GM21528 (cell line): ENCODE data around the gene TIMM8B.
"Not testable (repeated sequence)": the region's sequence is repeated elsewhere in the genome, so short reads cannot be mapped to it uniquely, and the experiment has no call there.

Experiments
- ATAC-seq: cut with Tn5 transposase; IDR thresholded peaks from one replicate; pipeline ENCODE4 v1.9.1; 2021; ENCODE audit warnings: mild to moderate bottlenecking, moderate library complexity; ENCODE audit not compliant: unreplicated experiment, low FRiP score

Gene TIMM8B

DNA sequence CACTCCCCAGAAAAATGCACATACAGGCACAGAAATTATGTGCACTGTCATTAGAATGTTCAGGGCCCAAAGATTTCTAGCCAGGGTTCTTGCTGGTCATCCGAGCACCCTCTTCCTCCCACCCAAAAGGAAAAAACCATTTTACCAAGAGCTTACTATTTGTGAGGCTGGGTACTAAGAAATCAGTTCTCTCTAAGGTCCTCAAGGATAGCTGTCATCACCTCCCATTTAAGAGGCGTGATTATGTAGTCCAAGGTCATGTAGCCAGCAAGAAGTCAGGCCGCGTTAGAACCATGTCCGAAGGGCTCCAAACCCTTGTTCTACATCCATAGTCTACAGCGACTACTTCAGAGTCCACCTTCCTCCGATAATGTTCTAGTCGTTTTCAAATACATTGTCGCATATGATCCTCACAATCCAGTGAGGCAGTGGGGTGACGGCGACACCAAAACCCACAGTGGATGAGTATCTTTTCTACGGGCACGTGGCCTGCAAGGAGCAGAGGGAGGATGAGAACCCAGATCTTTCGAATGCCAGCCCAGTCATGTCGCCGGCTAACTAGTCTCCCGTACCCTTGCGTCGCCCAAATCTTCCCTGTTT, 634 bp downstream of the TIMM8B start:
- ATAC-seq = peak; percentile 28

GRCh38 chr11:112082729-112083128, 3.8 kb downstream of the TIMM8B start:
- no peak for ATAC-seq

DNA sequence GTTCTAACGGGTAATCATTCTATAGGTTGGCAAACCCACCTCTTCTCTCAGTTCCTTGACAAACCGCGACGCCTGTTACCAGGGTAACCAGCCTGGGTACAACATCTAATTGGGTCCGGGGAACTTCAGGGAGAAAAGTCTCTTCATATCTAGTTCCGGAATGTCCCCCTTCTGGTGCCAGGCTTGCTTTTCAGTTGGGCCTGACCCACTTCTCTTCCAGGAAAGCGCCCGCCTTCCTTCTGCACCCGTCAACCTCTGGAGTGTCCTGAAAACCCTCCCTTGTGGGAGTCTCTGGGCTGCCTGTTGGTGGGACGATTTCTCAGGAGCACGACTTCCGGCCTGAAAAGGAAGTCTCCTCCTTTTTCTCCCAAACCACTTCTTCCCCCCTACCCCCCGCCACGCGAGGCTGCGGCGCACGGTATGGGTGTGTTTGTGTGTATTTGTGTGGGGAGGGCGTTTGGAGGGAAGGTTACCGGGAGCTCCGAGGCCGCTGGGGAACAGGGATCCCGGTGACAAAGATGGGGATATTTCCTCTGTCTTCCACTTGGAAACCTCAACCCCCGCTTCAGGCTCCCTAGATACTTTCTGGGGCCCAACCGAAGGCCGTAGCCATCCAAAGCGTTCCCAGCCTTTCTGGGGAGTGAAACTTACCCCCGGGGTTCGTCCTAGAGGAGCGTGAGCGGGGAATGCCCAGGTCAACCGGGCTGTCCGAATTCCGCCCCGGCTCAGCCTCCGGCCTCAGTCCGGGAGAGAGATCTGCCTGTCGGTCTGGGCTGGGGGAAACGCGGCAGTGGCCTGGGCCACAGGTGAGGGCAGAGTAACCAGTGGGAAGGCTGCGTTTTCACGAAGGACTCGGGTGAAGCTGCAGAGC, 12.4 kb downstream of the TIMM8B start, which contains the start of the genes NKAPD1 and PIH1D2:
Gene NKAPD1 (plus strand): TSS at position 359 of the 871 bp plus-strand sequence. CDS start 1,276 bp downstream, outside the sequence.
Gene PIH1D2 (minus strand): TSS at position 77 of the 871 bp plus-strand sequence. CDS start 843 bp downstream, outside the sequence.
- peak; percentile 89 for ATAC-seq

GRCh38 chr11:112062923-112063322, 23.6 kb downstream of the TIMM8B start:
- ATAC-seq = no peak

DNA sequence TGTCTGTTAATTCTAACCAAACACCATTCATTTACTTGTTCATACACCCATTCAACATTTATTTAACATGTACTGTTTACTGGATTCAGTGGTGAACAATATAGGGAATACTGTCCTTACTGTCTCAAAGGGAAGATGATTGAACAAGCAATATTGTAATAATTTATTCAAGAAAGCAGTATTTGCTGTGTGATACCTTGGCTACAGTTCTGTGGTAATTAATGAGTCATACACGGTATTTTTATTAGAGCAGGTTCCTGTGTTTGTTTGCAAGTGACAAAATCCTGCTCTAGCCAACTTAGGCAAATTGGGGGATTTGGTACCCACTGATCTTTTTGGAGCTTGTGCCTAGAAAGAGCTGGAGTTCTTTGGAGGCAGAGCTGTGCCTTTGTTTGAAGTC, 28.5 kb downstream of the TIMM8B start:
- ATAC-seq = no peak

GRCh38 chr11:112057170-112057569, 29.4 kb downstream of the TIMM8B start:
- no peak for ATAC-seq

DNA sequence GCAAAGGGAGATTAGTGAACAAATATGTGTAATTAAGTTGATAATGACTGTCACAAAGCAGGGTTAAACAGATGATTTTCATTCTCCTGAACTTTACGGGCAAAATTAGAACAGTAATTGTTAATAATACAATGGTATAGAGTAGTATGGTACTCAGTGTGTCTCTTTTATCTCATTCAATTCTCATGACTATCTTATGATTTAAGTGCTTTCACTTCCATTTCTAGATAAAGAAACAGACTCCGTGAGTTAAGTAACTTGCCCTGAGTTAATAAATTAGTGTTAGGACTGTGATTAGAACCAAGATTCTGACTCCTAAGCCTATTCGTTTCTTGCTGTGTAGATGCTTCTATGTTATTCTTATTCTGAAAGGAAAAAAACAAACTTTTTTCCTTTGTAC, 34.8 kb downstream of the TIMM8B start:
- ATAC-seq = no peak

DNA sequence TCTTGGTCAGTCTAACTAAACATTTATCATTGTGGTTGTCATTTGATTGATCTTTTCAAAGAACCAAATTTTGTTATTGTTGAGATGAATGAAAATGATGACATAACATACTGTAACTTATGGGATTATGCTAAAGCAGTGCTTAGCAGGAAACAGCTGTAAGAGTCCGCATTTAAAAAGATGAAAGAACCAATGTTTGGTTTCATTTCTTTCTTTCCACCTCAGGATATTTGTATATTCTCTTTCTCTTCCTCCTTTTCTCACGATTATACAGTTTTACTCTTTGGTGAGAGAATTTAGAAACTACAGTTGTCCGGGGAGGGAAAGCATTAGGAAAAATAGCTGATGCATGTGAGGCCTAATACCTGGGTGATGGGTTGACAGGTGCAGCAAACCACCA, 35.8 kb downstream of the TIMM8B start:
- peak; percentile 81 for ATAC-seq

- no peak for ATAC-seq
These were observed 36.8 kb downstream of the TIMM8B start for GRCh38 chr11:112049777-112050176.

DNA sequence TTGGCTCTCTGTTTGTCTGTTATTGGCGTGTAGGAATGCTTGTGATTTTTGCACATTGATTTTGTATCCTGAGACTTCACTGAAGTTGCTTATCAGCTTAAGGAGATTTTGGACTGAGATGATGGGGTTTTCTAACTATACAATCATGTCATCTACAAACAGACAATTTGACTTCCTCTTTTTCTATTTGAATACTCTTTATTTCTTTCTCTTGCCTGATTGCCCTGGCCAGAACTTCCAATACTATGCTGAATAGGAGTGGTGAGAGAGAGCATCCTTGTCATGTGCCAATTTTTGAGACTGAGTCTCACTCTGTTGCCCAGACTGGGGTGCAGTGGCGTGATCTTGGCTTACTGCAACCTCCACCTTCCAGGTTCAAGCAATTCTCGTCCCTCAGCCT, 38.3 kb downstream of the TIMM8B start:
- not testable (repeated sequence) for ATAC-seq

DNA sequence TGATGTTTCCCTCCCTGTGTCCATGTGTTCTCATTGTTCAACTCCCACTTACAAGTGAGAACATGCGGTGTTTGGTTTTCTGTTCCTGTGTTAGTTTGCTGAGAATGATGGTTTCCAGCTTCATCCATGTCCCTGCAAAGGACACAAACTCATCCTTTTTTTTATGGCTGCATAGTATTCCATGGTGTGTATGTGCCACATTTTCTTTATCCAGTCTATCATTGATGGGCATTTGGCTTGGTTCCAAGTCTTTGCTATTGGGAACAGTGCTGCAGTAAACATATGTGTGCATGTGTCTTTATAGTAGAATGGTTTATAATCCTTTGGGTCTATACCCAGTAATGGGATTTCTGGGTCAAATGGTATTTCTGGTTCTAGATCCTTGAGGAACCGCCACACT, 39.9 kb downstream of the TIMM8B start:
- not testable (repeated sequence) for ATAC-seq

DNA sequence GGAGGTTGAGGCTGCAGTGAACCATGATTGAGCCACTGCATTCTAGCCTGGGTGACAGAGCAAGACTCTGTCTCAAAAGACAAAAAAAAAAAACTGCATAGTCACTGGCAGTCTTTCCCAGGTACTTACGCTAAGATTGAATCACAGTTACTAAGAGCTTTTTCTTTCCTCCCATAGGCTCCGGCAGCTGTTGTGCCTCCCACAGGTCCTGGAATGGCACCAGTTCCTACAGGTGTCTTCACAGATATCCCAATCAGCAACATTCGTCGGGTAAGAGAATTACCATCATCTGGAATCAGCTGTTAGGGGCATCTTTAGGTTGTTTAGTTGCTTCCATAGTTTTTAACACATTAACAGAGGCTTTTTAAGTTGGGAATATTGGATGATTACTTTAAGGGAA, 41.6 kb downstream of the TIMM8B start:
- ATAC-seq = no peak

GRCh38 chr11:112042961-112043304, 43.6 kb downstream of the TIMM8B start:
- ATAC-seq = no peak

GRCh38 chr11:112042161-112042960, 44.2 kb downstream of the TIMM8B start:
- no peak for ATAC-seq

GRCh38 chr11:112037527-112037926, 49.0 kb downstream of the TIMM8B start:
- ATAC-seq = no peak
